Measurements from ENCODE around the gene TMED8.
"Not testable (repeated sequence)": the region's sequence is repeated elsewhere in the genome, so short reads cannot be mapped to it uniquely, and the experiment has no call there.

TMED8 gene

DNA sequence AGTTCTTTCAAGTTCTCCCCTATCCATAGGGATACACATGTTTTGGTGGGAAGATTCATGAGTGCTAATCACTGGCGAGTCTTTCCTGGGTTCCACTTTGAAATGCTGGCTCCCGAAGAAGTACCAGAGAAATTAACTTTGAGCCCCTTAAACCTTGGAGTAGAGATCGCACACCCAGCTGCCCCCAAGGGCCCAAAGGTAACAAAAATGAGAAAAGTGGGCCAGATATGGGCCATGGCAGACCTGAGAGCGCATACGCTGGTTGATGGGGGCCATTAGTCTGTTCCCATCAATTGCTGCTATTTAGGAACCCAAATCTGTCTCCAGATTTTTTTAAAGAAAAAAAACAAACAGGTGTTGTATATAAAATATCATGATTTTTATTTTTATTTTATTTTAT, 53.9 kb downstream of the TMED8 start:
- DNase-seq (ENCODE audit: low read depth in 2 of 2), result no peak

DNA sequence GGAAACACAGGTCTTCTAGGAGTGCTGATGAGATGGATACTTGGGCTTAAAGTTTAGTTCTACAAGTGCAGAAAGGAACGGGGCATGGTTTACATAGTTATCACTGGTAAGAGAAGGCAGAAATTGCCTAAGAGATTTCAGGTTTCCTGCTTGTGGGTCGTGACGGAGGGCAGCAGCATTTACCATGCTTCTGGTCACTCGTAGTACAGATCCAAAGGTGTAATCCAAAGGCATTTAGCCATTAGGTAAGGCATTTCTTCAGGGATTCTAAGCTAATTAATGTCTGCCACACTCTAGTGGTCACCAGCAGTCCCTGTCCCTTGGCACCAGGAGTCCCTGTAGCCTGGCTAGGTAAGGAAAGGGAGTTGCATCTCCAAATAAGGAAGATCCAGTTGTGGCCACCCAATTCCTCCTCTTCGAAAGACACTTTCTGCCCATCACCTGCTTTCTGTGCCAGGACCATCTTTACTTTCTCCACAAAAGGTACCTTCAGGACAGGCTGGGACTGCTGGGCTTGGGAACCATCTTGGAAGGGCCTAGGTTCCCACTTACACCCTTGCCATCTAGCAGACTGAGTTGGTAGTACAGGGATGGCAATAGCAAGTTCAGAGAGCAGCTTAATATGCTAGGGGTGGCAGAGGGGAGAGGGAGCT, 54.5 kb downstream of the TMED8 start:
- no peak for DNase-seq (ENCODE audit: low read depth in 2 of 2)

DNA sequence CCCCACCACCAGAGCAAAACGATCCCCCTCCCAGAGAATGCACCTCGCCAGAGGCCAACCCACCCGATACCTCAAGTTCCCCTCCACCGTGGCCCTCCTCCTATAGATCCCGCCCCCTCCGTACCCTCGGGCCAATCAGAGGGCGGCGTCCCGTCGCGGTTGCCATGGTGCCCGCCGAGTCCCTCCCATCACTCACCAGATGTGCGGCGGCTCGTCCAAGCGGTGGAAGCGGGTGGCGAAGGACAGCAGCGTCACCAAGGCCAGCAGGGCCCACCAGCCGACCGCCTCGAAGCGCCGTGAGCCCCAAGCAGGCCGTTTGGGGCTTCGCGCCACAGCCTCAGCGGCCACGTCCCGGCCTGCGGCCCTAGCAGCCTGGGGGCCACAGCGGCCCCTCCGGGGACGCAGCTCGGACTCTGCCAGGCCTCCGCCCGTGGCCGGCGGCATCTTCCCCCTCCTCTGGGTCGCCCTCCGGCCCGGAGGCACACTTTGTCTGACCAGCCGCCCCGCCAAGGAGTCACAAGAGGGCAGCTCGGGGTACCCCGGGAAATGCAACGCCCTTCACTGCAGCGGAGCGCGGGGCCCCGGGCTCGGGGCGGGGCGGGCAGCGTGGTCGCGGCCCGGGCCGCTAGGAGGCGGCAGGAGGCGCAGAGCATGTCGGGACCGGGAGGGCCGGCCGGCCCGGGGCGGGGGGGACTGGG, 56.5 kb downstream of the TMED8 start, which contains the start of gene POMT2:
TSS of gene POMT2 (minus strand) at position 646 of the 698 bp plus-strand sequence. CDS start at position 444, 202 bp downstream.
- DNase-seq (ENCODE audit: low read depth in 2 of 2), result peak; percentile 87 to 89

DNA sequence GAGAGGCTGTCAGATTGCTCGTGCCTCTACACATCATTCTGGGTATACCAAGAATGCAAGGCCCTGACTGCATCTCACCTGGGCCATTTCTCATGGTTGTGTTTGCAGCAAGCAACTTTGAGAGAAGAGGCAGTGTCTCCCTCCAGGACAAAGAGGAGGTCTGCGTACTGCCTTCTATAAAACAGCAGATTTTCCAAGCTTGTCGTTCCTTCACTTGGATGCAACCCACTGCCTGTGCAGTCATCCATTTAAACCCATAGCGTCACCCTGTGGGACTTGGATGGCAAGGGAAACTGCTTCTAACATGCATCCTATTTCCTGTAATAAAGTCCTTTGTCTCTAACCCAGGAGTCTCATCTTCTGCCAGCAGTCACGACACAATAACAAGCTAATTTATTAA, 57.5 kb downstream of the TMED8 start:
- DNase-seq (ENCODE audit: low read depth in 2 of 2), result no peak

DNA sequence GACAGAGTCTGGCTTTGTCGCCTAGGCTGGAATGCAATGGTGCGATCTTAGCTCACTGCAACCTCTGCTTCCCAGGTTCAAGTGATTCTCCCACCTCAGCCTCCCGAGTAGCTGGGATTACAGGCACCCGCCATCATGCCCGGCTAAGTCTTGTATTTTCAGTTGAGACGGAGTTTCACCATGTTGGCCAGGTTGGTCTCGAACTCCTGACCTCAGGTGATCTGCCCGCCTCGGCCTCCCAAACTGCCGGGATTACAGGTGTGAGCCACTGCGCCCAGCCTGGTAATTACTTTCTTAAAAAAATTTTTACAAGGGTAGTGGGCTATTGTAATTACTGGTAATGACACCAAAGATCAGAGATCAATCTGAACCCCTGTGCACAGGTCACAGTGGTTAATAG, 58.1 kb downstream of the TMED8 start:
- DNase-seq (ENCODE audit: low read depth in 2 of 2), result not testable (repeated sequence)

DNA sequence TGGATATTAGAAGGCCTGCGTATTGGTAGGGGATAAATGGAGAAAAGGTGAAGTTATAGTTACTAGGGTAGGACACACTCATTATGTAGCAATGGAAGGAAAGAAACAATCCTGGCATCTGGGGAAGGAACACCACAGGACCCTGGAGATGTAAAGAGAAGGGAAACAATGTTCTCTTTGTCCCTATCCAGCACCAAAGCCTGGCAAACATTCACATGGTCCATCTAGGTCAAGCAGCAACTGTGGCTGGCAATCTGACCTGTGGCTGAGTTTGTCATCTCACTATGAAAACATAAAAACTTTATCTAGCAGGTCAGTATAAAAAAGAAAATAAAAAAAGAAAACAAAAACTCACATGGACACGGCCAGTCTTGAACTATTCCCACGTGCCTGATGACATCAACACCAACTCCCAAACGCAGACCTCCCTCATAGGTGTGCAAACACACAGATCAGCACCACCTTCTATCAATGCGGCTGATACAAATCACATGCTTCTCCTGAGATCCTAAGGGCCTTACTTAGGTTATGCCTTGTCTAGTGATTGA, 58.8 kb downstream of the TMED8 start:
- no peak for DNase-seq (ENCODE audit: low read depth in 2 of 2)

DNA sequence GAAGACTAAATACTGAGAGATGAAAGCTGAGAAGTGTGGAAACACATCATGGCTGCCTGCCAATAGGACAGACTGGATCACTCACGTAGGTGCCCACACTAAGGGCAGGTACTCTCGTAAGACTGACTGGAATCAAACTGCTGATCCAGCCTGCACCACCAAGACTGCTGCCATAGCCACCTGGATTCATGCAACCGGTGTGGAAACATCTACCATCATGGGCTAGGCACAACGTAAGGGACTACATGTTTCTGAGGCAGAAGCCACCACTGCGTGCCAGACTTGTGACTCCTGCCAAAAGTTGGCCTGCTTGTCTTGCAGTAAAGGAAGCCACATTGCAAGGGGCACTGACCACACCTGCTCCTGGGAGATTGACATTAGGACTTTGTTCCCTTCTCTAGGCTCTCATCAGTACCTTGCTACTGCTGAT, 60.0 kb downstream of the TMED8 start:
- DNase-seq (ENCODE audit: low read depth in 2 of 2), result no peak

DNA sequence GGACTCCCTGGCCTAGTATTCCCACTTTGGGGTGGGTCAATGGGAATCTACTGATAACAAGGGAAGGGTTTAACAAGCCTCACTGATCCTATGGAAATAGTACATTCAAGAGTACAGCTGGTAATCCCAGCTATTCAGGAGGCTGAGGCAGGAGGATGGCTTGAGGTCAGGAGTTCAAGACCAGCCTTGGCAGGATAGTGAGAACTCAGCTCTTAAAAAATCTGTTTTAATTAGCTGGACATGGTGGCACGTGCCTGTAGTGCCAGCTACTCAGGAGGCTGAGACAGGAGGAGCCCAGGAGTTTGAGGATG, 60.7 kb downstream of the TMED8 start:
- no peak for DNase-seq (ENCODE audit: low read depth in 2 of 2)

DNA sequence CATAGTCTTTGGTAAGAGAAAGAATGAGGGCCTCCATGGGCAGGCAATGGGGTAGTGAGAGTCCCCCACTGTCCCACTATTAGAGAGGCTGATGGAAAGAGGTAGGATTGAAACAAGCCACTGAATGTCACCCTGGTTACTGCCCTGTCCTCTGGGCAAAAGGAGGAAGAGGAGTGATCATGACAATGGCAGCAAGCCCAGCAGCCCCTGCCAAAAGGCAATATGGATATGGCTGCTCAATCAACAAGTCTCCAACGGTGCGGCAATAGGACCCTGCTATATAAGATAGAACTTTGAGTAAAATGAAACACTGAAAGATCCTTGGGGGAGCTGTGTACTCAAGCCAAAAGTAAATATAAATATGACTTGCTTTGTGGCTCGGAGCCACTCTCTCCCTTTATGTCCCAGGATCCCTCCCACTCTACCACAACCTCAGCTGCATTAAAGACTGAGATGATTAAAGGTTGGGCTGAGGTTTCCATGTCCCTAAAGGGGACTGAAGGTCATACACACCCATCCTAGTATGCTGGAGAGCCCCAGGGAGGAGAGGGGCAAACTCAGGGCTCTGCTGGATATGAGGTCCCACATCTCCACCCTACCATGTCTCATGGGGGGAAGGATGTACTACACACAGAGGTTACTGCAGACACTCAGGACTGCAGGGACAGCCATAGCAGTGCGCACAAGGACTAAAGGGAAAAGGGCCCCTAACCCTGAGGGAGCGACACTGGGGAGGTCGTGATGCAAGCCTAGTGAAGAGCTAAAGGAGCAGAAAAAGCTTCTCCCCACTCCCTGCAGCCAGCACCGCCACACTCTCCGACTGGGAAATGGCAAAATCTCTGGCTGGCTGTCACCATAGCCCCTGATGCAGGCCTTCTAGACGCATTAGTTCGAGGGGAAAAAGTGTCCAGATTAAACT, 62.1 kb downstream of the TMED8 start:
- DNase-seq (ENCODE audit: low read depth in 2 of 2), result no peak

DNA sequence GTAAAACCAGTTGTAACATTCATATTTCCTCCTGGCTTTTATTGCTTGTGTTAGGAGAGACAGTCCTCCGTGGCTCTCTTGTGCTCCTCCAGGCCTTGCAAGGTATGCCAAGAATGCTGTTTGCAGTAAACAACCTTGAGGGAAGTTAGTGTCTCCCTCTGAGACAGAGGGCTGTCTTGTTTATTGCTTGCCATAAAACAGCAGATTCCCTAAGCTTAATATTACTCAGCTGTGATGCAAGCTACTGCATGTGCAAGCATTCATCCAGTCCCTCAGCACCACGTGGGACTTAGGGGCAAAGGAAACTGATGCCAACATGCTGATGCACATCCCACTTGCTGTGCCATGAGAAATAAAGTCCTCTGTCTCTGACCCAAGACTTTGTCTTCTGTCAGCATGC, 62.9 kb downstream of the TMED8 start:
- no peak for DNase-seq (ENCODE audit: low read depth in 2 of 2)

DNA sequence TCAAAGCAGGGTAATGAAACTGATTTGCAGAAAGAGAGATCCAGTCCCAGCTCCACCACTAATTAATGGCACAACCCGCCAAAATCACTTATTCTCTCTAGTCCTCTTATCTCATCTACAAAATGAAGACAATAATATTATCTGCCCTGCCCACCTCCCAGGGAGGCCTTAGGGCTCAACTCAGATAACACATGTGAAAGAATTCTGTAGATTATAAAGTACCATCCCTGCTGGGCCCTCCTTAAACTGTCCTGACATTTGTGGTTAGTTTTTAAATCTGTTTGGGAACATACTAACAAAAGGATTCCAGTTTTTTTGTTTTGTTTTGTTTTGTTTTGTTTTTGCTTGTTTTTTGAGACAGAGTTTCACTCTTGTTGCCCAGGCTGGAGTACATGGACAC, 63.5 kb downstream of the TMED8 start:
- no peak for DNase-seq (ENCODE audit: low read depth in 2 of 2)

DNA sequence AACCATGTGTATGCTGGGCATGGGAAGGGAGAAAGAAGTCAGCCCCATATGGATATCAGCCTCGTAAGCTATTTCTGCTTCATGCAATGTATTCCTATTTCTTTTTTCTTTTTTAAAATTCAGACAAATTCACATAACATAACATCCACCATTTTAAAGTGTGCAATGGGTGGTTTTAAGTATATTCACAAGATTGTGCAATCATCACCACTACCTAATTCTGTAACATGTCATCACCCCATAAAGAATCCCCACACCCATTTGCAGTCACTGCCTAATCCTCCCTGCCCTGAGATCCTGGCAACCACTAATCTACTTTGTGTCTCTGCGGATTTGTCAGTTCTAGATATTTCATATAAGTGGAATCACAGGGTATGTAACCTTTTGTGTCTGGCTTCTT, 65.7 kb downstream of the TMED8 start:
- DNase-seq (ENCODE audit: low read depth in 2 of 2), result no peak

DNA sequence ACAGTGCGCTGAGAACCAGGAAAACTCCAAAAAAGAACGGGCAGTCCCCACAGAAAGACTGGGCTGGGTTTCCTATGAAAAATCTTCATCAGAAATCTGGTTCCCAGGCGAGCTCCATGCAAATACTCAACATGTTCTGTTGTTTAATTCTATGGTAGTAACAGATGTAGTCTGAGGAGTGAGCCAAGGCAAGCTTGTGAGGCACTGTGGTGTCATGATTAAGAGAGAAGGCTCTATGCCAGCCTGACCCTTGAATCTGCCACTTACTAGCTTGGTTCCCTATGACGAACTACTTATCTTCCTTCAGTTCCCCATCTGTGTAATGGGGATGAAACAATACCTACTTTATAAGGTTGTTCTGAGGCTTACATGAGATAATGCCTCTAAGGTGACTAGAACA, 66.9 kb downstream of the TMED8 start:
- no peak for DNase-seq (ENCODE audit: low read depth in 2 of 2)

DNA sequence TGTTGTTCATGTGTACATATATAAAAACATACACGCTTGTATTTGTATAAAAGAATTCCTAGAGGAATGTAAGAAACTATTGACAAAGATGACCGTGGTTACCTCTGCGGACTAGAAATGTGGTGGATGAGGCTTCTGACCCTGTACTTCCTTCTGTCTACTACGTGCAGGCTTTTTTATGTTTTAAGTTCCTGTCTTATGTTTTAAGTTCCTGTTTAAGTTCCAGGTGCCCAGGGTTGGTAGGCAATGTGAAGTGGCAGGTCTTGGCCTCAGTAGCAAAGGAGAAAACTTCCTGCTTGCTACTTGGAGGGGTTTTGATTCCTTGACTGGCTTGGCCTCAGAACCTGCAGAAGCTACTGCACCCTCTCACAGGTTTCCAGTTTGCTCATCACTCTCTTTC, 67.8 kb downstream of the TMED8 start:
- DNase-seq (ENCODE audit: low read depth in 2 of 2), result no peak

DNA sequence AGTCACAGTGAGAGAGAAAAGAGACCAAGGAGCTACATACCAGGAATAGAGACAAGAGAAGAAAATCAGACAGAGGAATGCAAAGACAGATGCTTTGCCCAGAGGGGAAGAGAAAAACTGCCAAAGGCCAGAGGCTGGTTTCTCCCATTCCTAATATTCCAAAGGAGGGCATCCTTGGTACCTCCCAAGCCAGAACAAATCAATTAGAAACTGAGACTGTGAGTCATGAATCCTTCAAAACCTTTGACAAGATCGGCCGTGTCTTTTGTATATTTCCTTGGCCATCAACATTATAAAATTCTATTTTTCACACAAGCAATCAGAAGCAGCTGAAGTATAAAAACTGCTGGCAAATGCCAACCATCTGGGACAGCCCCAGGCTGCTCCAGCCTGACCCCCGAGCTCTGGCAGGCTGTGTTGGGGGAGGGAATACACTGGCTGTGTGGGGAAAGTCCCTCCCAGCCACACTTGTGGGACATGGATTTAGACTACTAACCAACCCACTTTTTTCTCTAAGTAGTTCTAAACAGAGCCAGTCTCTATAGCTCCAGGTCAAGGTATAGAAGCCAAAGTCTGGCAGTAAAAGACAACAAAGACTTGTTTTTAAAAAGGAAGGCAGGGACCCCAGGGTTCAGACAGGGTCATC, 69.9 kb downstream of the TMED8 start:
- DNase-seq (ENCODE audit: low read depth in 2 of 2), result no peak

DNA sequence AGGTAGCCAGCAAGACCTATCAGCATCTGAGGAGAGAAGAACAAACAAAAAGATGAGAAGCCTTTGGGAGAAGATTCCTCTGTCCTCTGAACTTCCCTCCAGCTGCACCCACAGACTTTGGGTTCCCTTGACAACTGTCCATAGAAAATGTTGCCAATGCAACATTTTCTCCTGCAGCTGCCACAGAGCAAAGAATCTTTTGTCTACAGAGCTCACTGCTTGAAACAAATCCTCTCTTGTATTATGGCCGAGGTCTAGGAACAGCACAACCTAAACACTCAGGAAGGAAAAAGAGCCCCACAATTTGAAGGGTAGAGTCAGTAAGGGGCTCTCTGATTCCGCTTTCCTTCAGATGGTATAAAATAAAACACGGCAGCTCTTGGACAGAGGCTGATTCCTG, 70.5 kb downstream of the TMED8 start:
- DNase-seq (ENCODE audit: low read depth in 2 of 2), result no peak

DNA sequence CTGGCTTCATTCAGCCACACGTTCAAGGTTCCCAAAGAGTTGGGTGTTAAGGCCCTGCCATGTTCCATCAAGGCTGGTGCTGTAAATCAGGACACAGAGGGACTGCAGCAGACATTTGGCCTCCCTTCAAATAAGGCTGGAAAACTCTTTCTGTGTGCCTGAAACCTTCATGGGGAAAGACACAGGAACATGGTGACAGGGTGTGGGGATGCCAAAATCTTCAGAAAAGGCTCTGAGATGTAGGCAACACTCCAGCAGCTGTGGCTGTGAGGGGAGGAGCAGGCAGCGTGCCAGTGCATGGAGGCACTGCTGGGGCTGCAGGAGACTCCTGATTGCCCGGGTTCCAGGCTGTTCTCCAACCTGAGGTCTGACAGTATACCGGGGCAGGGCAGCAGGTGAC, 71.2 kb downstream of the TMED8 start:
- no peak for DNase-seq (ENCODE audit: low read depth in 2 of 2)

DNA sequence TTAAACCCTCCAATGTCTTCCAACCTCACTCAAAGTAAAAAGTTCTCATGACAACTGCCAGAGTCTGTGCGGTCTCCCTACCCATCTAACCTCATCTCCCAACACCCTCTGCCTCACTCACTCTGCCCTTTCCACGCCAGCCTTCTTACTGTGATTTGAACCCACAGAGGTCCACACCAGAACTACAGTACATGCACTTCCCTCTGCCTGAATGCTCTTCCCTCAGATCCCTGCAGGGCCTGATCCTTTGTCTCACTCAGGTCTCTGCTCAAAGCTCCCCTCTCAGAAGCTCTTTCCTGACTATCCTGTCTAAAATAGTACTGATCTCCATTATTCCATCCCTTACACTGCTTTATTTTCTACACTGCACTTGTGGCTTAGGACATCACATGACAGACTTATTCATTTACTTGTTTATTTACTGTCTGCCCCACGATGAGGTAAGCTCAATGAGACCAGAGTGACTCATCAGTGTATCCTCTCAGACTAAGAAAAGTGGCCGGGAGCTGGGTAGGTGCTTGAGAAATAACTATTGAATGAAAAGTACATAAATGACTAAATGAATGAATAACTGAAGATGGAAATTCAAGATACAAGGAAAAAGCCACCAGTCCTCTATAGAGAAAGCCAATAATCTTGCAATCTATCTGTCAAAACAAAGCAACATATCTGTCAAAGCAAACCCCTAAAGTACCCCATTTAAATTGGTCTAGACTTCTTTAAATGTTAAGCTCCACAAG, 73.3 kb downstream of the TMED8 start:
- DNase-seq (ENCODE audit: low read depth in 2 of 2), result peak; percentile 27 to 34

DNA sequence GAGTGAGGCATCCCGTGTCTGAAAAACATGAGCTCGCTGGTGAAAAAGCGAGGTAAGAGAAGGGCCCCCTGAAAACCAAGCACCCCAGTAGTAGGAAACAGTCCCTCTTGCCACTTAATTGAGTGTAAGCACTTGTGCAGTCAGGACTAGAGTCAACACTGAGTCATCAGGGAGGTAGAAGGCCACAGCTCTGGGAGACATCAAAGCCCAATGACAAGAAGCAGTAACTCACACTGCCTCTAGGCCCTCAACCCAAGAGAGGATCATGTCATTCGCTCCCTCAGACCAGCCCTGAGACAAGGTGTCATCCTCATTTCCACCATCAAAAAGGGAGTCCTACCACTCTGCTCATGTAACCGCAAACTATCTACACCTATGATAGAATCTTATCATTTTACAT, 74.0 kb downstream of the TMED8 start:
- DNase-seq (ENCODE audit: low read depth in 2 of 2), result peak; percentile 49 to 61

DNA sequence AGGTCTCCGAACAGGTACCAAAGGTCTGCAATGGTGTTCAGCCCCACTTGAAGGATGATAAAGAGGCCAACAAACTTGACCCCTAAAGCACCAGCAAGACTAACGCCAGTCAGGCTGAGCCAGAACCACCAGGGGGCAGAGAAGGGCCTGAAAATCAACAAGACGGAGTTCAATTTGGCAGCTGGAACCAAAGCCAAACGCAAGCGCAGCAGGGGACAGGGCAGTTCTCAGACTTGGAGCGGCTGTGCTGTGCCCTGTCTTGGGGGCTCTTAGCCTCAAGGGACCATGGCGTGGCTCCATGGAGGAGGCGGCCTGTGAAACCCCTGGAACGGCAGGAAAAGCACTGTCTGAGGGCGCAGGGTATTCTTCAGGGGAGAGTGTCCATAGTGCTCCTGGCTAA, 75.8 kb downstream of the TMED8 start:
- peak; percentile 38 to 46 for DNase-seq (ENCODE audit: low read depth in 2 of 2)

DNA sequence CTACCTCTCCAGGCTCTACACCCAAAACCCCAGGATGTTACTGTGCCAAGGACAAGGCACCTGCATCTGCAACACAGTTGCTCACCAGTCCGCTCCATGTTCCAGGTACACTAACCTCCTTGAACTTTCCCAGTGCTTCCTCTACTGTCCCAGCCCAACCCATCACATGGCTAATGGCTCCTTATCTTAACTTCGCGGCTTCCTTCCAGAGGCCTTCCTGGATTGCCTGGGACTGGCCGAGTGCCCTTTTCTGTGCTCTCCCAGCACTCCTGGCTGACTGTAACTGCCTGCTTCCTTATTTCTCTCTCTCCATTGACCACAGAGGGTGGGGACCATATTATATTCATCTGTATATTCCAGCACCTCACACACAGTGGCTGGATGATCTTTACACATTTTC, 77.1 kb downstream of the TMED8 start:
- DNase-seq (ENCODE audit: low read depth in 2 of 2), result no peak

Measured in stimulated activated CD8-positive, alpha-beta memory T cell treated with anti-CD3 and anti-CD28 coated beads, Interleukin-15, amount 100 ng/mL, for 48 hours (primary cell).